HepG2 (cell line): ENCODE data around the gene STARD10. TPM values are rescaled to one million over a fixed set of nuclear protein-coding genes. Genes with fewer than 3 reads are reported as not detected.
A peak's percentile ranks its signal among the peaks of the same experiment; 100 is the strongest.

Experiments used
- AKAP8 ChIP-seq: sonication (generic); formaldehyde crosslinking; IDR thresholded peaks from 2 replicates; pipeline ENCODE4 v1.5.1; 2020; ENCODE audit warnings: mild to moderate bottlenecking, missing genetic modification reagents
- CREB3 ChIP-seq: sonication (generic); formaldehyde crosslinking; IDR thresholded peaks from 2 replicates; pipeline ENCODE4 v1.5.0; 2020; ENCODE audit warnings: missing genetic modification reagents
- DNMT3B ChIP-seq: conservative IDR thresholded peaks from 2 replicates; pipeline ENCODE4 v1.6.1; 2016; ENCODE audit warnings: missing biosample characterization, control low read depth
- DRAP1 ChIP-seq: IDR thresholded peaks from 2 replicates; pipeline ENCODE4 v1.6.1; 2016; ENCODE audit warnings: missing genetic modification reagents, missing compliant biosample characterization
- E2F2 ChIP-seq: sonication (generic); formaldehyde crosslinking; IDR thresholded peaks from 2 replicates; pipeline ENCODE4 v1.4.0; 2020; ENCODE audit warnings: missing genetic modification reagents, borderline replicate concordance
- ETV6 ChIP-seq: sonication (generic); formaldehyde crosslinking; conservative IDR thresholded peaks from 2 replicates; pipeline ENCODE4 v1.4.0; 2020; ENCODE audit warnings: missing genetic modification reagents
- EZH2 ChIP-seq: conservative IDR thresholded peaks from 2 replicates; pipeline ENCODE4 v1.6.1; 2012; ENCODE audit warnings: mild to moderate bottlenecking, low read depth, low read length, moderate library complexity
- GATAD1 ChIP-seq: IDR thresholded peaks from 2 replicates; pipeline ENCODE4 v1.6.1; 2016; ENCODE audit warnings: missing genetic modification reagents, missing compliant biosample characterization
- MTA1 ChIP-seq: sonication (generic); formaldehyde crosslinking; IDR thresholded peaks from 2 replicates; pipeline ENCODE4 v1.4.0; 2020; ENCODE audit warnings: missing genetic modification reagents, mild to moderate bottlenecking, borderline replicate concordance
- POGZ ChIP-seq: sonication (generic); formaldehyde crosslinking; IDR thresholded peaks from 2 replicates; pipeline ENCODE4 v1.4.0; 2020; ENCODE audit warnings: mild to moderate bottlenecking, missing genetic modification reagents
- SATB2 ChIP-seq: sonication (generic); formaldehyde crosslinking; IDR thresholded peaks from 2 replicates; pipeline ENCODE4 v1.5.0; 2020; ENCODE audit warnings: missing genetic modification reagents
- SIN3A ChIP-seq: IDR thresholded peaks from 2 replicates; pipeline ENCODE4 v1.6.1; 2011; ENCODE audit warnings: low read depth, mild to moderate bottlenecking, control low read depth, low read length, borderline replicate concordance
- WIZ ChIP-seq: sonication (generic); formaldehyde crosslinking; IDR thresholded peaks from 2 replicates; pipeline ENCODE4 v1.5.1; 2020; ENCODE audit warnings: mild to moderate bottlenecking, missing genetic modification reagents
- ZKSCAN5 ChIP-seq: sonication (generic); formaldehyde crosslinking; IDR thresholded peaks from 2 replicates; pipeline ENCODE4 v1.5.1; 2020; ENCODE audit warnings: mild to moderate bottlenecking, missing genetic modification reagents
- ZNF225 ChIP-seq: sonication (generic); formaldehyde crosslinking; IDR thresholded peaks from 2 replicates; pipeline ENCODE4 v1.4.0; 2020; ENCODE audit warnings: mild to moderate bottlenecking, missing genetic modification reagents
- ZNF232 ChIP-seq: sonication (generic); formaldehyde crosslinking; IDR thresholded peaks from 2 replicates; pipeline ENCODE4 v1.4.0; 2020; ENCODE audit warnings: missing genetic modification reagents, borderline replicate concordance
- ZNF280B ChIP-seq: sonication (generic); formaldehyde crosslinking; IDR thresholded peaks from 2 replicates; pipeline ENCODE4 v1.5.0; 2020; ENCODE audit warnings: missing genetic modification reagents, mild to moderate bottlenecking, borderline replicate concordance
- ZNF30 ChIP-seq: sonication (generic); formaldehyde crosslinking; IDR thresholded peaks from 2 replicates; pipeline ENCODE4 v1.5.0; 2020; ENCODE audit warnings: mild to moderate bottlenecking, missing genetic modification reagents
- ZNF496 ChIP-seq: sonication (generic); formaldehyde crosslinking; IDR thresholded peaks from 2 replicates; pipeline ENCODE4 v1.8.1; 2023; ENCODE audit warnings: mild to moderate bottlenecking, moderate library complexity, missing genetic modification reagents; ENCODE audit not compliant: insufficient replicate concordance
- ZNF790 ChIP-seq: sonication (generic); formaldehyde crosslinking; IDR thresholded peaks from 2 replicates; pipeline ENCODE4 v1.8.0; 2022; ENCODE audit warnings: missing genetic modification reagents, mild to moderate bottlenecking, borderline replicate concordance
- ZNF883 ChIP-seq: sonication (generic); formaldehyde crosslinking; IDR thresholded peaks from 2 replicates; pipeline ENCODE4 v1.5.1; 2020; ENCODE audit warnings: mild to moderate bottlenecking, missing genetic modification reagents; ENCODE audit errors: not compliant biosample characterization
- polyA plus RNA-seq, 8 experiments: library from polyadenylated mRNA; depleted of rRNA in 3 of 8; stranded (reverse) in 7 of 8; unstranded in 1 of 8; fragments of >200 nt; fragmentation: Illumina TruSeq in 4 of 8; extraction: Trizol in 4 of 8; gene quantifications; 2 replicates each; pipeline versions ENCODE4 v1.2.1 to v1.2.3, GENCODE V29; 2011 to 2016; ENCODE audit warnings: low read depth in 4 of 8, missing spikeins in 1 of 8, mixed read lengths in 1 of 8; ENCODE audit not compliant: insufficient read depth in 1 of 8
- total RNA-seq, 5 experiments: library from RNA; depleted of rRNA; stranded (reverse); fragments of >200 nt; fragmentation: Illumina TruSeq; extraction: Trizol; gene quantifications; 2 replicates each; pipeline ENCODE4 v1.2.3, GENCODE V29; 2016; ENCODE audit warnings: low read depth in 1 of 5

The STARD10 gene
- total and polyA plus RNA-seq, 2 of the 13 experiments (the other 11 are each of a cell fraction or from before 2014, with no cell fraction given) = 260 to 341 TPM

GRCh38 chr11:72782081-72782920 is 11.5 kb downstream of the STARD10 start (continued):
- no peak for TF ChIP-seq ZNF30 (CRISPR knock-in tag)
- TF ChIP-seq SATB2 (CRISPR knock-in tag) = no peak
- TF ChIP-seq SIN3A = peak; percentile 56; the same call in 1 of the 2 replicates
- no peak for TF ChIP-seq ZNF883 (CRISPR knock-in tag)
- no peak for TF ChIP-seq ZKSCAN5 (CRISPR knock-in tag)
- 0 out of 2 replicates have a peak, but pooled peaks have one; percentile 3 for TF ChIP-seq GATAD1 (CRISPR knock-in tag)
- no peak for TF ChIP-seq DNMT3B (CRISPR knock-in tag)
- TF ChIP-seq ZNF225 (CRISPR knock-in tag) = 0 out of 2 replicates have a peak, but pooled peaks have one; percentile 26
- TF ChIP-seq AKAP8 (CRISPR knock-in tag) = peak; percentile 56; the same call in 1 of the 2 replicates
- peak; percentile 74; the same call in 1 of the 2 replicates for TF ChIP-seq MTA1 (CRISPR knock-in tag)
- peak; percentile 49; the same call in 1 of the 2 replicates for TF ChIP-seq ZNF232 (CRISPR knock-in tag)
- no peak for TF ChIP-seq ETV6 (CRISPR knock-in tag)
- TF ChIP-seq WIZ (CRISPR knock-in tag) = no peak
- TF ChIP-seq DRAP1 (CRISPR knock-in tag) = no peak
- TF ChIP-seq ZNF790 = no peak
- TF ChIP-seq E2F2 (CRISPR knock-in tag) = no peak
- no peak for TF ChIP-seq EZH2
- TF ChIP-seq POGZ = no peak
- TF ChIP-seq CREB3 (CRISPR knock-in tag) = no peak
- no peak; the same call in 1 of the 2 replicates for TF ChIP-seq ZNF280B (CRISPR knock-in tag)
- TF ChIP-seq ZNF496 = no peak
